Duodenal mucosa (tissue), 2 donors: ENCODE measurements around the gene ST6GAL1.

Experiments
- H3K27ac ChIP-seq: one replicate; pipeline ENCODE4 v1.7.0; 2013; ENCODE audit warnings: low read depth, low read length
- H3K27me3 ChIP-seq, 2 donors: one replicate each; pipeline ENCODE4 v1.7.0; 2013; ENCODE audit warnings: low read length in 2 of 2, control low read depth in 1 of 2; ENCODE audit not compliant: insufficient read depth in 2 of 2, control insufficient read depth in 1 of 2
- H3K36me3 ChIP-seq, 2 donors: one replicate each; pipeline ENCODE4 v1.7.0; 2013; ENCODE audit warnings: low read length in 2 of 2, control low read depth in 1 of 2; ENCODE audit not compliant: insufficient read depth in 2 of 2, control insufficient read depth in 1 of 2
- H3K4me1 ChIP-seq, 2 donors: one replicate each; pipeline ENCODE4 v1.7.0; 2013; ENCODE audit warnings: low read length in 2 of 2, control low read depth in 1 of 2; ENCODE audit not compliant: insufficient read depth in 2 of 2, control insufficient read depth in 1 of 2
- H3K4me3 ChIP-seq, 2 donors: one replicate each; pipeline ENCODE4 v1.7.0; 2013; ENCODE audit warnings: low read length in 2 of 2, low read depth in 1 of 2
- H3K9ac ChIP-seq, 2 donors: one replicate each; pipeline ENCODE4 v1.7.0; 2013; ENCODE audit warnings: low read length in 2 of 2, low read depth in 1 of 2
- H3K9me3 ChIP-seq, 2 donors: one replicate each; pipeline ENCODE4 v1.7.0; 2013; ENCODE audit warnings: low read length in 2 of 2, control low read depth in 1 of 2; ENCODE audit not compliant: control insufficient read depth in 1 of 2

Gene ST6GAL1

GRCh38 chr3:187073581-187074098, 143.3 kb downstream of the ST6GAL1 start:
- no peak overlapping the region for H3K9ac ChIP-seq
- no peaks in the 10 kb centered on the region for H3K9me3 ChIP-seq
- H3K4me3 ChIP-seq = no peak overlapping the region
- H3K36me3 ChIP-seq = peaks cover 5 to 18% of the 10 kb centered on the region in 2 donors
- H3K4me1 ChIP-seq = no peaks in the 10 kb centered on the region
- no peak overlapping the region for H3K27ac ChIP-seq
- H3K27me3 ChIP-seq = no peaks in the 10 kb centered on the region

GRCh38 chr3:187074846-187075245, 144.5 kb downstream of the ST6GAL1 start:
- H3K27me3 ChIP-seq = no peaks in the 10 kb centered on the region

GRCh38 chr3:187076297-187076696, 146.0 kb downstream of the ST6GAL1 start:
- no peak overlapping the region for H3K9ac ChIP-seq
- H3K4me1 ChIP-seq = no peaks in the 10 kb centered on the region
- H3K4me3 ChIP-seq = no peak overlapping the region
- no peaks in the 10 kb centered on the region for H3K27me3 ChIP-seq
- peaks cover 5 to 18% of the 10 kb centered on the region in 2 donors for H3K36me3 ChIP-seq
- H3K9me3 ChIP-seq = no peaks in the 10 kb centered on the region
- H3K27ac ChIP-seq = no peak overlapping the region

More at GRCh38 chr3:187074846-187075245, 144.5 kb downstream of the ST6GAL1 start:
- Histone ChIP-seq H3K36me3 (peaks cover 5 to 18% of the 10 kb centered on the region in 2 donors), H3K9me3 (no peaks in the 10 kb centered on the region), H3K9ac (no peak overlapping the region), H3K4me1 (no peaks in the 10 kb centered on the region), H3K4me3 (no peak overlapping the region), H3K27ac (no peak overlapping the region)

- H3K36me3 ChIP-seq = peaks cover 5 to 18% of the 10 kb centered on the region in 2 donors
Measured at GRCh38 chr3:187077085-187077484, 146.8 kb downstream of the ST6GAL1 start.

GRCh38 chr3:187077537-187077936, 147.2 kb downstream of the ST6GAL1 start:
- no peak overlapping the region for H3K9ac ChIP-seq
- no peaks in the 10 kb centered on the region for H3K4me1 ChIP-seq
- H3K4me3 ChIP-seq = no peak overlapping the region
- H3K36me3 ChIP-seq = peaks cover 5 to 18% of the 10 kb centered on the region in 2 donors
- H3K27ac ChIP-seq = no peak overlapping the region
- H3K9me3 ChIP-seq = no peaks in the 10 kb centered on the region
- H3K27me3 ChIP-seq = no peaks in the 10 kb centered on the region

More at GRCh38 chr3:187077085-187077484, 146.8 kb downstream of the ST6GAL1 start:
- Histone ChIP-seq H3K9me3 (no peaks in the 10 kb centered on the region), H3K27me3 (no peaks in the 10 kb centered on the region), H3K9ac (no peak overlapping the region), H3K4me1 (no peaks in the 10 kb centered on the region), H3K4me3 (no peak overlapping the region), H3K27ac (no peak overlapping the region)

GRCh38 chr3:187079090-187080022, 149.0 kb downstream of the ST6GAL1 start:
- no peaks in the 10 kb centered on the region for H3K27me3 ChIP-seq
- H3K4me1 ChIP-seq = no peaks in the 10 kb centered on the region
- no peak overlapping the region for H3K9ac ChIP-seq
- no peaks in the 10 kb centered on the region for H3K9me3 ChIP-seq
- no peak overlapping the region for H3K27ac ChIP-seq
- no peak overlapping the region for H3K4me3 ChIP-seq
- H3K36me3 ChIP-seq = peaks cover 5 to 15% of the 10 kb centered on the region in 2 donors

- Histone ChIP-seq H3K9ac (no peak overlapping the region), H3K36me3 (peaks cover 2 to 9% of the 10 kb centered on the region in 2 donors), H3K4me3 (no peak overlapping the region), H3K4me1 (no peaks in the 10 kb centered on the region), H3K27ac (no peak overlapping the region), H3K9me3 (no peaks in the 10 kb centered on the region), H3K27me3 (no peaks in the 10 kb centered on the region)
Measured at GRCh38 chr3:187080799-187081450, 150.6 kb downstream of the ST6GAL1 start.

- Histone ChIP-seq H3K27me3 (no peaks in the 10 kb centered on the region), H3K9me3 (peaks cover 3 to 7% of the 10 kb centered on the region in 2 donors), H3K36me3 (no peaks in the 10 kb centered on the region), H3K9ac (no peak overlapping the region), H3K4me1 (no peaks in the 10 kb centered on the region), H3K4me3 (no peak overlapping the region), H3K27ac (no peak overlapping the region)
Measured at GRCh38 chr3:187082758-187083375, 152.5 kb downstream of the ST6GAL1 start.

- Histone ChIP-seq H3K4me3 (no peak overlapping the region), H3K27me3 (no peaks in the 10 kb centered on the region), H3K9ac (no peak overlapping the region), H3K27ac (no peak overlapping the region), H3K9me3 (peaks cover 3 to 11% of the 10 kb centered on the region in 2 donors), H3K36me3 (no peaks in the 10 kb centered on the region), H3K4me1 (no peaks in the 10 kb centered on the region)
Measured at GRCh38 chr3:187084126-187084525, 153.8 kb downstream of the ST6GAL1 start.
